Limb (tissue), 2 donors: ENCODE measurements around the gene RNASE2.
A peak's percentile ranks its signal among the peaks of the same experiment; 100 is the strongest.
"Not testable (repeated sequence)": the region's sequence is repeated elsewhere in the genome, so short reads cannot be mapped to it uniquely, and the experiment has no call there.

Source experiments
- DNase-seq, 2 donors: peaks; one replicate each; pipeline ENCODE4 v3.0.0-alpha.2; 2016; ENCODE audit errors: extremely low spot score in 2 of 2

Gene RNASE2

GRCh38 chr14:20982646-20983369 is 27.5 kb downstream of the RNASE2 start:
- DNase-seq = no peak

GRCh38 chr14:20985650-20986049 is 30.4 kb downstream of the RNASE2 start:
- DNase-seq = not testable (repeated sequence)

GRCh38 chr14:20986811-20987210 is 31.5 kb downstream of the RNASE2 start:
- DNase-seq = no peak

GRCh38 chr14:20988717-20989470 is 33.6 kb downstream of the RNASE2 start:
- no peak for DNase-seq

GRCh38 chr14:20989471-20989786 is 34.1 kb downstream of the RNASE2 start:
- no peak for DNase-seq

- peak; percentile 91 to 97 for DNase-seq
Observed at GRCh38 chr14:20989787-20990600, 34.7 kb downstream of the RNASE2 start, which contains the start of gene METTL17. Gene METTL17 (plus strand): TSS chr14:20989980. CDS start chr14:20990003, 23 bp downstream.

GRCh38 chr14:20996521-20996920 is 41.2 kb downstream of the RNASE2 start:
- no peak for DNase-seq

- DNase-seq = no peak
Observed at GRCh38 chr14:20997115-20997514, 41.8 kb downstream of the RNASE2 start.

- DNase-seq = no peak
Observed at GRCh38 chr14:20997564-20997963, 42.3 kb downstream of the RNASE2 start.

- DNase-seq = no peak
Observed at GRCh38 chr14:20998139-20998538, 42.9 kb downstream of the RNASE2 start.

- DNase-seq = no peak
Observed at GRCh38 chr14:20998674-20999366, 43.5 kb downstream of the RNASE2 start, which contains the start of gene SLC39A2. Gene SLC39A2 (plus strand): TSS chr14:20999293. CDS start chr14:20999447, 154 bp downstream.

GRCh38 chr14:20999591-20999990 is 44.3 kb downstream of the RNASE2 start:
- DNase-seq = no peak

- DNase-seq = no peak
Observed at GRCh38 chr14:21001218-21001617, 45.9 kb downstream of the RNASE2 start.

GRCh38 chr14:21003788-21004346 is 48.6 kb downstream of the RNASE2 start:
- no peak for DNase-seq
